ENCODE results near the gene YAF2.

Gene YAF2

DNA sequence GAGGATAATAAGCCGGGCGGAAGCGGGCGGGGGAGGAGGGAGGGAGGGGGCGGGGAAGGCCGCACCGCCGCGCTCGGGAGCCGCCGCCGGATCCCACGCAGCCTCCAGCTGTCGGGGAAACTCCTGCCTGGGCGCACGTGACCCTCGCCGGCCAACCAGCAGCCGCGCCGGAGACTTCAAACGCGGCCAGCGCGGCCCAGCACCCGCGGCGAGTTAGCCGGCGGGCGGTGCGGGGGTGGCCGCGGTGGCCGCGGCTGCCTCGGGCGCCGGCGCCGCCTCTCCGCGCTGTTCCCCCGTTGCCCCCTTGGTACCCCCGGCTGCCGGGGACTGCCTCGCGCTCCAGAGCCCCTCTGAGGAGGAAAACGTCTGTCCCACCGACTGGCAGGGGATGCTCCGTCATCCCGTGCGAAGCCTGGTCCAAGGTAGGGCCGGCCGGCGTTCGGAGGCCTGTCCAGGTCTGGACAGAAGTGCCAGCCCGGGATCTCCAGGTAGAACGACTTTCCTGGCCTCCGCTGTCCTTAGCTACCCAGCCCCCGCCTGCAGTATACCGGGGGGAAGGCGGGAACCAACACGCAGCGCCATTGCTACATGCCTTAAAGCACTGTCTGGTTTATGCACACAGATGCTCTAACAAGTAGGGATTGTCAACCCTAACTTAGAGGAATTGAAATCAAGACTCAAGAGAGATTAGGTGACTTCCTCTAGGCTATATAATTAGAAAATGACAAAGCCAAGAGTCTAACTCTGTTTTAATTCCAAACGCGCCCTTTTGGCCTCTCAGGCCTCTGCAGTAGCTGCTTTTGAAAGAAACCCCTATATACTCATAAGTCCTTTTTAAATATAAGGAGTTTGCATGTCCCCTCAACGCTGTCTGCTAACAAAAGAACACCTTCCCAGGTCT, at the start of gene YAF2:
Gene YAF2 (minus strand): TSS at position 9 of the 901 bp plus-strand sequence. CDS start 68 bp downstream, outside the sequence.
- DNase-seq: peak in 1 of 2 experiments; percentile 59

DNA sequence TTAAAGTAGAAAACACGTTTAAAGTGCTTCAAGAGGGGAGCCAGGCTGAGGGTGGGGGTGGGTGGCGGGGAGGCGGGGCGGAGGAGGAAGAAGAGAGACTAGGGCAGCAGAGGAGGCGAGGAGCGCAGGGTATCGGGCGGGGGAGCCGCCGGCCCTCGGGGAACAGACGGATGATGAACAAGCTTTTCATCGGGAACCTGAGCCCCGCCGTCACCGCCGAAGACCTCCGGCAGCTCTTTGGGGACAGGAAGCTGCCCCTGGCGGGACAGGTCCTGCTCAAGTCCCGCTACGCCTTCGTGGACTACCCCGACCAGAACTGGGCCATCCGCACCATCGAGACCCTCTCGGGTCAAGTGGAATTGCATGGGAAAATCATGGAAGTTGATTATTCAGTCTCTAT, 48.7 kb upstream of the YAF2 start:
- DNase-seq: no peak

DNA sequence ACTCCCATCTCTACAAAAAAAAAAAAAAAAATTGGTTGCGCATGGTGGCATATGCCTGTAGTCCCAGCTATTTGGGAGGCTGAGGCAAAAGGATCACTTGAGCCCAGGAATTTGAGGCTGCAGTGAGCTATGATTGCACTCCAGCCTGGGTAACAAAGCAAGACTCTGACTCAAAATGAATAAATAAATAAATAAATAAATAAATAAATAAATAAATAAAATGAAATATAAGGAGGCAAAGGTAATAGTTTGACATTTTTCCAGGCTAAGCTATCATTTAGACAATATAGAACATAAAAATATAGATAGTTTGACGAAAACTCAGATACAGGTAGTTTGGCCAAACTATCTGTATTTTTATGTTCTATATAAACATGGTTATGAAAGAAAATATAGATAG, 47.4 kb upstream of the YAF2 start:
- no peak for DNase-seq

DNA sequence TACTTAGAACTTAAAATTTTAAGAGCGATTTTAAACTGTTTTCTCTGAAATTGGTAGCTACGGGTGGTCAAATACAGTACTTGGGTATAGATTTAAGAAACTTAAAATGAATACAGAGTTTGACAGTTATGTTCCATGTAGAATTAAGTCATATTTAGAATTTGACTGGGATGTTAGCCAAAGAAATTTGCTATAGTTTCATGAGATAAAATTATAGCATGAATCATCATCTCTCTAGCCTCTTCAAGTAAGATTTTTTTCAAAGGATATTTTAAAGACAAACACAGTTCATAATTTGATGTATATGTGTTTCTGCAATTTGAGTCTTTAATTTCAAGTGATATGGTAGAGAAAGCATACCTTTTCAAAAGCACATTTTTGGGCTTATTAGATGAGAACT, 46.8 kb upstream of the YAF2 start:
- DNase-seq: no peak

DNA sequence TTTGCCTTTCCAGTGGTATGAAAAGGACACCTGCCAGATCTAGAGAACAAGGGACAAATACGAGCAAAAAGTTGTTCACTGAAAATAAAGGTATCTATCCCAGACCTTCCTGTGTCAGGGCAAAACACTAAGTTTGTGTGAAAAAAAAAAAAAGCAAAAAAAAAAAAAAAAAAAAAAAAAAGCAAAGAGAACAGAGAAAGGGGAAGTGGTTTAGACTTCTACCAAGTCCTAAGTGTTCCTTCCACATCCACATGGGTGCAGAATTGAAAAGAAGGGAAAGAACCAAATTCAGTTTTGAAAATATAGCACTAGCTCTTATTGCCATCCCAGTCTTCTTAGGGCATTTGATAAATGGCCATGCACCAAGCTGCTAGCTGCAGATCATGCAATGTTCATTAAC, 46.1 kb upstream of the YAF2 start:
- no peak for DNase-seq

DNA sequence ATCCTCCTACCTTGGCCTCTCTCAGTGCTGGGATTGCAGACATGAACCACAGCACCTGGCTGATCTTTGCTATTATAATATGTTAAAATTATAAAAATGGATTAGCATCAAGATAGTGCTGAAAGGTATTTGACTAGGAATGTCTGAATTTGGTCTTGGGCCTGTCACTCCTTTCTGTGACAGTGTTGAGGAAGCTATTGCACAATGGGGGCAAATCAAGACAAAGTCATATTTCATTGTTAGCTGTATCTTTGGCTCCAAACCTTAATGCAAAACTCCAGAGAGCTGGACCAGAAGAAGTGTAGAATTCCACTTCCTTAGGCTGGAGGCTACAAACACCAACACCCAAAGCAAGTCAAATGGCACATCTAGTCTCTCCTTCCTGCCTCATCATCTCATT, 45.7 kb upstream of the YAF2 start:
- no peak for DNase-seq

GRCh38 chr12:42282294-42282693, 44.2 kb upstream of the YAF2 start:
- DNase-seq: no peak

GRCh38 chr12:42281844-42282243, 43.8 kb upstream of the YAF2 start:
- no peak for DNase-seq

DNA sequence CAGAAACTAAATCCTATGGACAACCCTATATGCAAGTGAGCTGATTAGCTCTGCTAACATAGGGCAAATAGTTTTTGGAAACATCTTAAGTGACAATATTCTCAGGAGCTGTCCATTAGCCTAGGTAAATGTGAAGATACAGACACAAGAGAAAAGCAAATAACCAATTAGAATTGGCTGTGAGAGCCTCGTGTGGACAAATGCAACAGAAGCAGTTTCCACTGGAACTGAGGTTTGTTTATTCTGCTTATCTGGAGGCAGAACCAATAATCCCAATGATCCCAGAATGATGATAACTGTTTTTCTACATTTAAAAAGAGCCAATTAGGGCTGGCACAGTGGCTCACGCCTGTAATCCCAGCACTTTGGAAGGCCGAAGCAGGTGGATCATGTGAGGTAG, 43.2 kb upstream of the YAF2 start:
- no peak for DNase-seq

DNA sequence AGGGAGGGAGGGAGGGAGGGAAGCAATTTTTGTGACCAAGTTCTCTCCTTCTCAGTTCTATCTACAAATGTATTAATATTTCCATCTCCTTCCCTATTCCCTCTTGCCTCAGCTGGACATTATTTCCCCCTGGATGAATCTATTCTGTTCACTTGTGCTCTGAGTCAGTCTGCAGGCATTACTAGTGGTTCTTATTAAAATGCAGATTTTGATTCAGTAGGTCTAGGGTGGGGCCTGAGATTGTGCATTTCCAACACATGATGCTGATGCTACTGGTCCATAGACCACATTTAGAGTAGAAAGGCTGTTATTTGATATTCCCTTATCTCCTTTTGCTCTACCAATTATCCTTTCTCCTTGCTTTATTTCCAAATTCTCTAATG, 40.1 kb upstream of the YAF2 start:
- DNase-seq: no peak

GRCh38 chr12:42277396-42278127, 39.5 kb upstream of the YAF2 start:
- no peak for DNase-seq

GRCh38 chr12:42275499-42275898, 37.5 kb upstream of the YAF2 start:
- no peak for DNase-seq

- no peak for DNase-seq
Observed at GRCh38 chr12:42273706-42274105, 35.7 kb upstream of the YAF2 start.

GRCh38 chr12:42270596-42270995, 32.5 kb upstream of the YAF2 start:
- DNase-seq: no peak

- DNase-seq: no peak
Observed at GRCh38 chr12:42267413-42268190, 29.6 kb upstream of the YAF2 start.

DNA sequence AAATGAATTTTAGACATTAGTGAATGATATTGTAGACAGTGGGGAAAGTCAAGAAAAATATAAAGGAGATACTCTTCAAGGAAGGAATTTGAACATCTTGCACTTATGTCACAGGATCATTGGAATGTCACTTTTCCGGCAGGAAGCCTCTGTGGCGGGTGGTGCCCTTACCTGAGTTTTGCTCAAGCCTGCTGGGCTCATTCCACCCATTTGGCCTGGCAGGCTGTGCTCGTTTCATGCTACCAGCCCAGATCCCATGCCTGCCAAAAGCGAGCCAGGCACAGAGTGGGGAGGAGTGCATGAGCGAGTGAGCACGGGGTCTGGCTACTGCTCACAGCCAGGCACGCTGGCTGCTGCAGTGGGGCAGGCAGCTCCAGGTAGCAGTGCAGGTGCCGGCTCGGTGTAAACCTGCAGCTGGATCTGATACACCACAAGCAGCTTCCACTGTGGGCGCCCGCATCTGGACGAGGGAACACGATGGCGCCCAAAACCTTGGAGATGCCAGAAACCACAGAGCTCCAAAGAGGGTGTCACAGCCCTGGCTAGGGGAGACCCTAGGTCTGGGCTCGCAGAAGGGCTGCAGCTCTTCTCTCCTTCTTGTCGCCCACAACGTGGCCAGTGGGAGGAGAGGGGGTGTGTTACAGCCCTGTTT, 28.7 kb upstream of the YAF2 start:
- DNase-seq: no peak

- DNase-seq: no peak
Observed at GRCh38 chr12:42262271-42262670, 24.2 kb upstream of the YAF2 start.

DNA sequence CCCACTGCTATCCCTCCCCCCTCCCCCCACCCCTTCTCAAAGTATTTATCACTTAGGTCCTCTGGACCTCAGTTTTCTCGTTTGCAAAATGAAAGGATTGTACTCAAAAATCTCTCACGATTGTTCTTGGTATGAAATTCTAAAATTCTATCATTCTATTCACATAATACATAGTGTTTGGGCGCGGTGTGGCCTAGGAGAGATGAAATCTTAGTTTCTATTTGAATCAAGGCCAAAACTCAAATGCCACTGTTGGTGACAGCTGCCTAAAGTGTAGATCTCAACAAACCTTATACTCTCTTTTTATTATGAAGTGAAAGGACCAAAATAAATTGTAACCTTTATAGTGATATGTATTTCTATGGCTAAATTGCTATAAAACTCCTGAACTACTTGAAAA, 23.7 kb upstream of the YAF2 start:
- DNase-seq: no peak

DNA sequence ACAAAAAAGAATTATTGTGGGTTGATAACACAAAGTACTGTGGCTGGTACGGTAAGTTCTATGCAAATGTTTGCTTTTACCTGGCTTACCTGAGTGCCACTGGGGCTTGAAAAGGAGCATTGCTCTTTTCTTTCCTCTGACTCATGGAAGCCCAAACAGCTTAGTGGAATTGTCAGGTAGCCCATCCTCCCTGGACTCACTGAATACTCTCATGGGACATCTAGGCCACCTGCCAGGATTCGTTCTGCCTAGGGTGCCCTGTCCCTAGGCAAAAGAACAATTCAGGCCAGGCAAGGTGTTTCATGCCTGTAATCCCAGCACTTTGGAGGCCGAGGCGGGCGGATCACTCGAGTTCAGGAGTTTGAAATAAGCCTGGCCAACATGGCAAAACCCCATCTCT, 22.5 kb upstream of the YAF2 start:
- no peak for DNase-seq

GRCh38 chr12:42259699-42260098, 21.7 kb upstream of the YAF2 start:
- DNase-seq: no peak

DNA sequence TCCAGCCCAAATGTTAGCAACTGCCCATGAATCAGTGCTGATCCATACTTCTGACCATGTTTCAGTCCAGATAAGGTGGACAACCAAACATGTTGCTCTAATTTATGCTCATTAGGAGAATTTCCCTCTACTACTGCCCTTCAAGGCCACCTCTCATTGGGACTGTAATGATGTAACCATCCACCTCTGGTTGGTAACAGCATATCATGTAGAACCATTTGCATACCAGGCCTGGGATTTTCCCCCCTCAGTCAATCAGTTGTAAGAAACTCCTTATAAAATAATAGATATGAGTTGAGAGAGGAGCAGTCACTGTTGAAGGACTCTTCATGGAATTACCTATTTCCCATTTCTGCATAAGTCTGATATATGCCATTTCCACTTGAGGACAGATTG, 17.8 kb upstream of the YAF2 start:
- no peak for DNase-seq

- no peak for DNase-seq
Observed at GRCh38 chr12:42255221-42255865, 17.3 kb upstream of the YAF2 start.
